Osteocyte (in vitro differentiated cells): ENCODE measurements around the gene INAVA. TPM values are rescaled to one million over a fixed set of nuclear protein-coding genes. Genes with fewer than 3 reads are reported as not detected.

ENCODE experiments used
- DNase-seq: peaks from one replicate; pipeline ENCODE4 v3.0.0; 2021; ENCODE audit warnings: mixed read lengths; ENCODE audit not compliant: unreplicated experiment; ENCODE audit errors: extremely low spot score
- H3K27ac Mint-ChIP-seq: one replicate; pipeline ENCODE4 v1.8.0; 2021; ENCODE audit warnings: mild to moderate bottlenecking, mixed read lengths; ENCODE audit not compliant: unreplicated experiment
- H3K27me3 Mint-ChIP-seq: one replicate; pipeline ENCODE4 v1.8.0; 2021; ENCODE audit warnings: mixed read lengths; ENCODE audit not compliant: unreplicated experiment
- H3K36me3 Mint-ChIP-seq: one replicate; pipeline ENCODE4 v1.8.0; 2021; ENCODE audit warnings: mixed read lengths; ENCODE audit not compliant: unreplicated experiment
- H3K4me1 Mint-ChIP-seq: one replicate; pipeline ENCODE4 v1.8.0; 2021; ENCODE audit warnings: mixed read lengths; ENCODE audit not compliant: unreplicated experiment
- H3K4me3 Mint-ChIP-seq: one replicate; pipeline ENCODE4 v1.8.0; 2021; ENCODE audit warnings: mild to moderate bottlenecking, moderate library complexity, mixed read lengths; ENCODE audit not compliant: unreplicated experiment
- H3K9me3 Mint-ChIP-seq: one replicate; pipeline ENCODE4 v1.8.0; 2021; ENCODE audit warnings: mixed read lengths; ENCODE audit not compliant: unreplicated experiment
- CTCF ChIP-seq: fragments of 200-600 bp; sonication (generic); IDR thresholded peaks from 2 replicates; pipeline ENCODE4 v1.5.0; 2021; ENCODE audit warnings: antibody characterized with exemption, mild to moderate bottlenecking, moderate library complexity
- total RNA-seq: library from RNA; stranded (reverse); gene quantifications from 2 replicates; pipeline ENCODE4 v1.2.1, GENCODE V29; 2021

INAVA gene
- total RNA-seq, 1 donor from 2014 or later, result 2.0 TPM

- Mint-ChIP-seq H3K27me3 (peaks cover 2% of the 10 kb centered on the region), H3K4me3 (no peak overlapping the region), H3K4me1 (peaks cover 27% of the 10 kb centered on the region), H3K36me3 (no peaks in the 10 kb centered on the region), H3K27ac (no peak overlapping the region), H3K9me3 (no peaks in the 10 kb centered on the region)
- TF ChIP-seq CTCF, result no peak
- DNase-seq, result no peak
Observed at GRCh38 chr1:200887036-200887435, 7.7 kb upstream of the INAVA start.

- H3K4me3 Mint-ChIP-seq, result no peak overlapping the region
- H3K4me1 Mint-ChIP-seq, result peaks cover 35% of the 10 kb centered on the region
- no peak for DNase-seq
- TF ChIP-seq CTCF, result no peak
- H3K27me3 Mint-ChIP-seq, result peaks cover 2% of the 10 kb centered on the region
- no peak overlapping the region for H3K27ac Mint-ChIP-seq
- no peaks in the 10 kb centered on the region for H3K9me3 Mint-ChIP-seq
- no peaks in the 10 kb centered on the region for H3K36me3 Mint-ChIP-seq
Observed at GRCh38 chr1:200887772-200888348, 6.8 kb upstream of the INAVA start.

DNA sequence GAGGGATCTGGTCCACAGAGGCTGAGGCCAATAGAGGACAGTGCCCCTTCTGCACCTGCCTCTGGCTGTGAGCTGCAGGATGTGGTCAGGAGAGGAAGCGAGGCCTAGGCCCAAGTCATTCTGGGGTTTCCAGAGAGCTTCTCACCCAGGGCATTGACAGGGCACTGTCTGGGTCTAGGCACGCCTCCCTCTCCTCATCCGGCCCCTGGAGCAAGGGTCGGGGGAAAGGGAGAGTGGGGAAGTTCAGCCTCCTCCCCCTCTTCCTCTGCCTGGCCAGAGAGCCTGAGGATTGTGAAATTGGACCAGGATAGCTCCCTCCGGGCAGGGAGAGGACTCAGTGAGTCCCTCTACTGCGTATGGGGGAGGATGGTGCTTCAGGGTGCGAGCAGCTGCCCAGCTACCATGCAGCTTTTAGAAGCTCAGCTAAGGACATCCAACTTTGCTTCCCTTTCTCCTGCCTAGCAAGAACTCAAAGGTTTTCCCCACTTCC is 6.3 kb upstream of the INAVA start:
- TF ChIP-seq CTCF, result no peak
- no peaks in the 10 kb centered on the region for H3K36me3 Mint-ChIP-seq
- no peak overlapping the region for H3K27ac Mint-ChIP-seq
- H3K9me3 Mint-ChIP-seq, result no peaks in the 10 kb centered on the region
- DNase-seq, result no peak
- H3K27me3 Mint-ChIP-seq, result peaks cover 2% of the 10 kb centered on the region
- peaks cover 37% of the 10 kb centered on the region for H3K4me1 Mint-ChIP-seq
- no peak overlapping the region for H3K4me3 Mint-ChIP-seq

- Mint-ChIP-seq H3K4me3 (no peak overlapping the region), H3K27me3 (peaks cover 2% of the 10 kb centered on the region), H3K27ac (no peak overlapping the region)
Observed at GRCh38 chr1:200889571-200889970, 5.1 kb upstream of the INAVA start.

DNA sequence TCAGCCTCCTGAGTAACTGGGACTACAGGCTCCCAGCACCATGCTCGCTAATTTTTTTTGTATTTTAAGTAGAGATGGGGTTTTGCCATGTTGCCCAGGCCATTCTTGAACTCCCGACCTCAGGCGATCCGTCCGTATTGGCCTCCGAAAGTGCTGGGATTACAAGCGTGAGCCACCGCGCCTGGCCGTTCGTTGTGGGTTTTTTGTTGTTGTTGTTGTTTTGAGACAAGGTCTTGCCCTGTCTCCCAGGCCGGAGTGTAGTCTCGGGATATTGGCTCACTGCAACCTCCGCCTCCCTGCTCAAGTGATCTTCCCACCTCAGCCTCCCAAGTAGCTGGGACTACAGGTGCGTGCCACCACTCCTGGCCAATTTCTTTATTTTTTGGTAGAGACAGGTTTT is 4.7 kb upstream of the INAVA start:
- DNase-seq, result no peak
- H3K36me3 Mint-ChIP-seq, result no peaks in the 10 kb centered on the region
- peaks cover 2% of the 10 kb centered on the region for H3K27me3 Mint-ChIP-seq
- no peaks in the 10 kb centered on the region for H3K9me3 Mint-ChIP-seq
- no peak overlapping the region for H3K27ac Mint-ChIP-seq
- peak overlapping the region; percentile 78 for H3K4me3 Mint-ChIP-seq
- H3K4me1 Mint-ChIP-seq, result peaks cover 40% of the 10 kb centered on the region
- TF ChIP-seq CTCF, result no peak

More at GRCh38 chr1:200889571-200889970, 5.1 kb upstream of the INAVA start:
- TF ChIP-seq CTCF, result no peak
- Mint-ChIP-seq H3K9me3 (no peaks in the 10 kb centered on the region), H3K36me3 (no peaks in the 10 kb centered on the region), H3K4me1 (peaks cover 40% of the 10 kb centered on the region)
- DNase-seq, result no peak
